ENCODE results near the gene THADA.

The THADA gene

GRCh38 chr2:43218702-43219382 is 377.0 kb downstream of the THADA start:
- peak; percentile 91 for DNase-seq

DNA sequence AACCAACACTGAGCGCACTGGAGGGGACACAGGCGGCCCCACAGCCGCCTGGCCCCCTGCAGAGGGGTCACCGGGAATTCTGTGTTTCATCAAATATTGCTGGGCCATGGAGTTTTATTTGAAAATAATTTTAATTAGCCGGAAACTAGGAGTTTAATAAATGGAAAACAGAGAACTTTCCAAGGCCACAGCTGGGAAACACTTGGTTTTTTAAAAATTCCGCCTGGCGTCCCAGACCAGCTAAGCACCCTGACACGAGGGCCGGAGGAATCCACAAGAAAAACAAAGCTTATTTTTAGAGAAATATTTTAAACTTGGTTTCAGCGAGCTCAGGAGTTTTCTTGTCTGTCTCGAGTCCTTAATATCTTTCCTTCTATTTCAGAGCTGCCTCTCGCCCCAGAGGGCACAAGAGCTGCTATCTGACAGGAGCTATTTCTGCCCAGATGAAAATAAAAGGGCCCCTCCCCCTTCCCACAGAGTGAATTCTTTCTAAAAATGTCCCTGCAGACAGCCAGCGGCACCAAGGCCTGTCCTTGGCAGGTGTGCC is 377.6 kb downstream of the THADA start:
- DNase-seq: no peak

- DNase-seq: no peak
These were observed 378.3 kb downstream of the THADA start for GRCh38 chr2:43217228-43218154.

GRCh38 chr2:43216629-43217028 is 379.2 kb downstream of the THADA start:
- no peak for DNase-seq

- no peak for DNase-seq
These were observed 380.1 kb downstream of the THADA start for GRCh38 chr2:43215673-43216255.

DNA sequence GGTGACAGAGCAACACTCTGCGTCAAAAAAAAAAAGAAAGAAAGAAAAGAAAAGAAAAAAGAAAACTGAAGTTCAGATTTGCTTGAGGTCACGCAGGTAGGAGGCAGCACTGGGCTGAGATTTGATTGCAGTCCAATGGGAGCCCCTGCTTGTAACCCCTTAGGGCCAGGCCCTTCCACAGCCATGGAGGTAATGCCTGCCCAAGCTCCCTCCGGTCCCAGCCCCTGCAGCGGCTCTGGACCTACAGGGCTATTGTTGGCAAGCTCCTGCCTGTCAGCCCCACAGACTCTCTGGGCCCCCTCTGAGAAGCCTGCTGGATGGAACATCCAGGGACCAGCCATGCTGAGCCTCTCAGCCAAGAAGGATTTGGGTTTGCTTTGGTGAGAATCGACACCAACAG is 381.6 kb downstream of the THADA start:
- no peak for DNase-seq

DNA sequence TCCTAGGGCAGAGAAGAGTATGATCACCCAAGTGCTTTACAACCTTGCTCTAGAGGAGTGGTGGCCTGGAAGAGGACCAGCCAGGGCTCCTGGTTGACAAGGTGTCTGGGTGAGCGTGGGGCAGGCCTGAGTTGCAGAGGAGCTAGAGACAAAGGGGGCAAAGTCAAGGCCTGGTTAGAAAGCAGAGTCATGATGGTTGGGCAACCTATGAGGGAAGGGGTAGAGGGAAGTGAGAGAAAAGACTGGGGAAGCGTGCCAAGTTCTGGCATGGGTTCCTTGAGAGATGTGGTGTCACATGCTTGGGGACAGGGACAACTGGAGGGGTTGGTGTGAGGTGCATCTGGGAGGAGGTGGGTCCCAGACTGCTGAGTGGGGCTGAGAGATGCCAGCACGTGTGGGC is 382.9 kb downstream of the THADA start:
- DNase-seq: no peak

- DNase-seq: no peak
These were observed 383.5 kb downstream of the THADA start for GRCh38 chr2:43212216-43212835.

DNA sequence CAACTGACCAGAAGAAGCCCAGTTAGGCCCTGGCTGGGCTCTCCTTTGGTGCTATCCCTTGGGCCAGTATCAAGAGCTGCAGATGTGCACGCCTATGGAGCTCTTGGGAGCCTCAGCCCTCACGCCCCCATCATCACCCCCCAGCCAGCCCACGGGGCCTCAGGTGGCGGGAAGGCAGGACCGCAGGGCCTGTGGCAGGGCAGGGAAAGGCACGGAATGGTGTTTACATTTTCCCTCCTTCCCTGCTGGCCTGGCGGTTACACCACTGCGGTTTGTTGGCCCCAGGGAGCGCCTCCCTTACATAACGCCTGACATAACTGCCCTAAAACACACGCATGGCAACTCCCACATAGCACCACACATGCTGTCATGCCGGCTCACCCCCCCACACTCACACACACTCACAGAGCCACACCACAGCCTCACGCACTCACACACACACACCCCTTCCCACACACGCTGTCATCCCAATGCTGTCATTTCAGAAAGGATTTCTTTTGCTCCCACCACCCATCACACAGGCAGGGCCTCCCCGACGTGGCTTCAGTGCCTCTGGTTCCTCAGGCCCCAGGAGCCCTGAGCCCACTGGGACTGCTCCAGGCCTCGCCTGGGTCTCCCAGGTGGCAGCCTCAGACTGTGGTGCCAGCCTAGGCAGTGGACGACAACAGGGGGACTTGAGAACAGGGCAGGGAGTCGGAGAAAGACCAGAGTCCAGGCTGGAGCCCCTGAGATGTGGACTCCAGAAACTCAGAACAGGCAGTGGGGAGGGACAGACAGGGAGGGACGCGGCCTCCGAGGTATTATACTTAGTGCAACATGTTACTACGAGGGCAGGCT is 385.2 kb downstream of the THADA start:
- peak; percentile 20 for DNase-seq

DNA sequence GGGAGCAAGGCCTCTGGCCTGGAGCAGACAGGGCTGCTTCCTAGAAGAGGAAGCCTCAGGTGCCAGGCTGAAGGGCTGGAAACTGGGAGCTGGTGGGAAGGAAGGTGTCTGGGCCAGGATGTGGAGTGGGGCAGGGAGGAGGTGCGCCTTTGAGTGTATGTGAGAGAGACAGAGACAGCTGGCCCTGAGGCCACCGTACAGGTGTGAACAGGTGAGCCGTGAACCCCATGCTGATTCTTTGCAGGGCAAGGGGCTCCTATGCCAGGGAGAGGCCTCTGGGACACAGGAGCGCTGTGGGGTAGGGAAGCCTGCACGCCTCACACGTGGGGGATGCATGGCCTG is 385.7 kb downstream of the THADA start:
- DNase-seq: no peak

DNA sequence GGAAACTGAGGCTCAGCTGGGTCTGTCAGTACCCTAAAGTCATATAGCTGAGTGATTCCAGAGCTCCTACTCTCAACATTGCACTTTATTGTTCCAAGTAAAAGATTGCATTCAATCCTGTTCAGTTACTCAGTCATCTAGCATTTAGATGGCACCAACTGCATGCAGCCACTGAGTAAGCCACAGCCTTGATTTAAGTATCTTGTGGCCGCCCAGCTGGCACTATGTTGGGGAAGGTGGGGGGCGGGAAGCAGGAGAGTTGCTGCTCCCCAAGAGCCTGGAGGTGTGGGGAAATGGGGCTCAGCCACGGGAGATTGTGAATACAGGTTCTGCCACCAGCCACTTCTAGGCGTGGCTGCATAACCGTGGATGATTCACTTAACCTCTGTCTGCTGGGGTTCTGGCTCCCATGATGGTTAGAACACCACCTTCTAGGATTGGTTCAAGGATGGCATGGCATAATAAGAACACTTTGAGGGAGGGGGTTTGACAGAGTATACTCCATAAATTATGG is 386.6 kb downstream of the THADA start:
- no peak for DNase-seq

GRCh38 chr2:43207553-43208300 is 388.1 kb downstream of the THADA start:
- DNase-seq: no peak

DNA sequence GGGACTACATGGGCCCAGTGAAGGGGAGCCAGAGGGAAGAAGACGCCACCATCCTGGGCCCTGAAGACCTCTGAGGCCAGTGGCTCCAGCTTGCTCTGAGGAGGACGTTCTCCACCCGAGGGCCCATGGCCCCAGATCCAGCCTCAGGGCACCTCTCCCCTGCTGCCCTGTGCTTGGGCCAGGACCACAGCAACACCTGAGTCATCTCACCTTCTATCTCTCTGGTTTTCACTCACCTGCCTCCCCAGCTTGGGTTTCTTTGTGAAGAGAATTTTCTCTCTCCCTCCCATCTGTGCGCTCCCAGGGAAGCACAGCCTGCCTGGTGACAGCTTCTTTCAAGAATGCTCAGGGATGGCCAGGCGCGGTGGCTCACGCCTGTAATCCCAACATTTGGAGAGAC is 389.2 kb downstream of the THADA start:
- no peak for DNase-seq

GRCh38 chr2:43203373-43203772 is 392.5 kb downstream of the THADA start:
- DNase-seq: no peak

DNA sequence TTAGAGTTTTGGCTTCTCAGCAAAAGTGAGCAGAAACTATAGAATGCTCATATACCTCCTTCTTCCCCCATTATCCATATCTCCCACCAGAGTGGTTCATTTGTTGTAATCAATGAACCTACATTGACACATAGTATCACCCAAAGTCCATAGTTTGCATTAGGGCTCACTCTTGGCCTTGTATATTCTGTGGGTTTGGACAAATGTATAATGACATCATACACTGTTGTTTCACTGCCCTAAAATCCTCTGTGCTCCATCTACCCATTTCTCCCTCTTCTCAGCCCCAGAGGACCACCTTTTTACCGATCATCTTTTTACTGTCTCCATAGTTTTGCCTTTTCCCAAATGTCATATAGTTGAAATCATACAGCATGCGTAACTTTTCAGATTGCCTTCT is 393.5 kb downstream of the THADA start:
- DNase-seq: no peak

DNA sequence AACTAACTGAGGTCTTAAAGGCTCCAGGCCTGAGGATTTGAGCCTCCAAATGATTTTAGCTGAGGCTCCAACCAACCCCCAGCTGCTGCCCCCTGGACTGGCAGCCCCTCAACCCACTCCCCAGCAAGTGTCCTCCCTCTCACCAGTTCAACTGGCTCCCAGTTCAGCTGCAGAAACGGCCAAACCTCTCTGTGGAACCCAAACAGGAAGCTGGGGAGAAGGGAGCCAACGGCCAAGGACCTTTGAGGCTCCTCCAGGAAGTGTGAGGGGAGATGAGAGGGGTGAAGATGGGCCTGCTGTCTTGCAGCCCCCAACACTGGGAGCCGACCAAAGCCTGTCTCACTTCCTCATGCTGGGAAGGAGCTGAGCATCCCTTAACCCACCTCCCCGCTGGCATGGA is 394.3 kb downstream of the THADA start:
- no peak for DNase-seq

DNA sequence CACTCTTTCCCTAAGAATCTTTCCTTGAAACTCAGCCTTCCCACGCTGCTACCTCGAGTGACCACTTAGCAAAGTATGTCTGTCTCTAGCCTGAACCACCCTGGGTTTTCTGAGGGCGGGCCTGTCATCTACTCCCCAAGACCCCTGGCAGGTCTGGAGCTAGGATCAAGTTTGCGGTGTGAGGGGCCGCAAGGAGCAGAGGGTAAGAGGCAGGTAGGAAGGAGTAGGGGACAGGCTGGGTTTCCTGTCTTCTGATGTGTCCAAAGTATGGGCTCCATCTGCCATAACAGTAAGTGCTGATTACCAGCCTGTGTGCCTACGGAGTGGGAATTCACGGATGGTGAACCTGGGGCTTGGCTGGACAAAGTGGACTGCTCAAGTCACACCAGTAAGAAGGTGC is 394.8 kb downstream of the THADA start:
- no peak for DNase-seq

GRCh38 chr2:43199492-43200488 is 396.0 kb downstream of the THADA start:
- no peak for DNase-seq

- DNase-seq: no peak
These were observed 397.6 kb downstream of the THADA start for GRCh38 chr2:43198263-43198662.

GRCh38 chr2:43197588-43197896 is 398.3 kb downstream of the THADA start:
- DNase-seq: no peak

Data from central memory CD4-positive, alpha-beta T cell (primary cell).